GM21360 (cell line): ENCODE data around the gene IFT20.
"Not testable (repeated sequence)": the region's sequence is repeated elsewhere in the genome, so short reads cannot be mapped to it uniquely, and the experiment has no call there.

Source experiments
- ATAC-seq: cut with Tn5 transposase; IDR thresholded peaks from one replicate; pipeline ENCODE4 v1.9.1; 2021; ENCODE audit warnings: mild to moderate bottlenecking, moderate library complexity; ENCODE audit not compliant: unreplicated experiment

Gene IFT20

GRCh38 chr17:28317099-28317965 lies 17.9 kb downstream of the IFT20 start:
- no peak for ATAC-seq

GRCh38 chr17:28315846-28316705 lies 19.2 kb downstream of the IFT20 start:
- no peak for ATAC-seq

- ATAC-seq = no peak
Observed at GRCh38 chr17:28313841-28314240, 21.4 kb downstream of the IFT20 start.

GRCh38 chr17:28306954-28307401 lies 28.3 kb downstream of the IFT20 start:
- ATAC-seq = no peak

- ATAC-seq = no peak
Observed at GRCh38 chr17:28298449-28298848, 36.8 kb downstream of the IFT20 start.

GRCh38 chr17:28295677-28296578 lies 39.3 kb downstream of the IFT20 start:
- ATAC-seq = no peak

GRCh38 chr17:28293994-28294393 lies 41.3 kb downstream of the IFT20 start:
- ATAC-seq = no peak

GRCh38 chr17:28292878-28293277 lies 42.4 kb downstream of the IFT20 start:
- not testable (repeated sequence) for ATAC-seq

- ATAC-seq = no peak
Observed at GRCh38 chr17:28291780-28292330, 43.4 kb downstream of the IFT20 start.

GRCh38 chr17:28290703-28291102 lies 44.6 kb downstream of the IFT20 start:
- ATAC-seq = no peak

- ATAC-seq = no peak
Observed at GRCh38 chr17:28285965-28286364, 49.3 kb downstream of the IFT20 start.

- no peak for ATAC-seq
Observed at GRCh38 chr17:28282596-28282995, 52.7 kb downstream of the IFT20 start.

- no peak for ATAC-seq
Observed at GRCh38 chr17:28280826-28281225, 54.4 kb downstream of the IFT20 start.

GRCh38 chr17:28279411-28279810 lies 55.9 kb downstream of the IFT20 start:
- no peak for ATAC-seq
